NCI-H2227 (cell line): ENCODE measurements around the gene SIRT4.
"Not testable (repeated sequence)": the region's sequence is repeated elsewhere in the genome, so short reads cannot be mapped to it uniquely, and the experiment has no call there.

Experiments
- DNase-seq: peaks from one replicate; lab custom pipeline; 2025; ENCODE audit not compliant: unreplicated experiment; lab: John Stamatoyannopoulos, UW

Gene SIRT4

GRCh38 chr12:120301962-120302815 is at the start of gene SIRT4:
Gene SIRT4 (plus strand): TSS chr12:120302321. CDS start chr12:120303562, 1,241 bp downstream.
- peak; percentile 94 for DNase-seq

GRCh38 chr12:120253313-120253712 is 48.8 kb upstream of the SIRT4 start:
- DNase-seq = not testable (repeated sequence)

GRCh38 chr12:120254809-120255208 is 47.3 kb upstream of the SIRT4 start:
- DNase-seq = no peak

- peak; percentile 25 for DNase-seq
Observed at GRCh38 chr12:120257041-120257821, 44.9 kb upstream of the SIRT4 start.

GRCh38 chr12:120258323-120258896 is 43.7 kb upstream of the SIRT4 start:
- no peak for DNase-seq

- DNase-seq = no peak
Observed at GRCh38 chr12:120259418-120260202, 42.5 kb upstream of the SIRT4 start.

GRCh38 chr12:120260607-120261006 is 41.5 kb upstream of the SIRT4 start:
- DNase-seq = no peak

- no peak for DNase-seq
Observed at GRCh38 chr12:120261951-120262851, 39.9 kb upstream of the SIRT4 start.

- DNase-seq = no peak
Observed at GRCh38 chr12:120262852-120263747, 39.0 kb upstream of the SIRT4 start.

GRCh38 chr12:120263748-120264085 is 38.4 kb upstream of the SIRT4 start:
- no peak for DNase-seq

- DNase-seq = no peak
Observed at GRCh38 chr12:120264086-120264903, 37.8 kb upstream of the SIRT4 start.

GRCh38 chr12:120264904-120265472 is 37.1 kb upstream of the SIRT4 start:
- DNase-seq = no peak

- peak; percentile 87 for DNase-seq
Observed at GRCh38 chr12:120265473-120266179, 36.5 kb upstream of the SIRT4 start, which contains the start of gene PXN. Gene PXN (minus strand): TSS chr12:120265730. CDS start chr12:120265629, 101 bp downstream.

GRCh38 chr12:120266180-120266870 is 35.8 kb upstream of the SIRT4 start:
- no peak for DNase-seq

- DNase-seq = no peak
Observed at GRCh38 chr12:120267736-120268135, 34.4 kb upstream of the SIRT4 start.

- DNase-seq = no peak
Observed at GRCh38 chr12:120276734-120277133, 25.4 kb upstream of the SIRT4 start.
